IPS DF 4.7 (cell line): ENCODE measurements around the gene CALD1.
A peak's percentile ranks its signal among the peaks of the same experiment; 100 is the strongest.
"Not testable (repeated sequence)": the region's sequence is repeated elsewhere in the genome, so short reads cannot be mapped to it uniquely, and the experiment has no call there.

Source experiments
- DNase-seq: peaks from one replicate; pipeline ENCODE4 v3.0.0-alpha.2; 2013; ENCODE audit warnings: low spot score; ENCODE audit errors: extremely low read depth

CALD1 gene

DNA sequence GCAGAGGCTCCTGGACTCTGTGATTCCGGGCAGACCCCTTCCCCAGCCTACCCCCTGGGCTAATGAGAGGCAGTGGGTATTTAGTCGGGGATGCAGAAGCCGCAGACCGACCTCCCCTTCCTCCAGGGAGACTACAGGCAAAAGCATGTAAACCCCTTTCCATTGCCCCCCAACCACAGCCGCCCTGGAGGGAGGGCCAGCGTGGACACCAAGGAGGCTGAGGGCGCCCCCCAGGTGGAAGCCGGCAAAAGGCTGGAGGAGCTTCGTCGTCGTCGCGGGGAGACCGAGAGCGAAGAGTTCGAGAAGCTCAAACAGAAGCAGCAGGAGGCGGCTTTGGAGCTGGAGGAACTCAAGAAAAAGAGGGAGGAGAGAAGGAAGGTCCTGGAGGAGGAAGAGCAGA is 167.9 kb downstream of the CALD1 start:
- no peak for DNase-seq

- DNase-seq: no peak
Measured at GRCh38 chr7:134947831-134948230, 168.4 kb downstream of the CALD1 start.

DNA sequence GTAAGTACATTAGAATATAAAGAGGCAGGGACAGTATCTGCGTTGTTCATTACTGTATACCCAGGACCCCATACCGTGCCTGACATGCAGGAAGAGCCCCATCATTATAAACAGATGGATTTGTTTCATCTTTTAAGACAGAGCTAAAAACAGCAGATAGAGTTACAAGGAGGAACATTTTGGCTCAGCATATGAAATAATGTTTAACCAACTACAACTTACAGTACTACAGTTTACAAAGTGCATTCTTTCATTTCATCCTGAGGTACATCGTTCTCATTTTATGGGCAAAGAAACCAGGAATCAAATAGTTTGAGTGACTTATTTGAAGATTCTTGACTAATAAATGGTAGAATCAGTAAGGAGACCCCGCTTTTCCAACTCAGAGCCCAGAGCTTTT is 168.8 kb downstream of the CALD1 start:
- DNase-seq: no peak

DNA sequence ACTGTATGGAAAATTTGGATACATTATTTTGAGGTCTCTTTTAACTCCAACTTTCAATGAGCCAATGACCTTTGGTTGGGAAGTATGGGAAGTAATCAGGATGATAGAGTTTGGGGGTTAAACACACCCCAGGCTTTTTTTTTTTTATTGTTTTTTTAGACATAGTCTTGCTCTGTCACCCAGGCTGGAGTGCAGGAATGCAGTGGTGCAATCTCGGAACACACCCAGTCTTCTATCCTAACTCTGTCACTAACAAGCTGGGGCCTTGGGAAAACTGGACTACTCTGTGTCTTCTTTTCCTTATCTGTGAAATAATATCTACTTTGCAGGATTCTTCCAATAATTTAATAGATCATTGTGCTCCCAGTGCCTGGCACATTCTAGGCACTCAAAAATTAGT is 169.3 kb downstream of the CALD1 start:
- no peak for DNase-seq

- no peak for DNase-seq
Measured at GRCh38 chr7:134949171-134949570, 169.7 kb downstream of the CALD1 start.

- no peak for DNase-seq
Measured at GRCh38 chr7:134954197-134955082, 175.0 kb downstream of the CALD1 start.

- DNase-seq: no peak
Measured at GRCh38 chr7:134957005-134957404, 177.6 kb downstream of the CALD1 start.

DNA sequence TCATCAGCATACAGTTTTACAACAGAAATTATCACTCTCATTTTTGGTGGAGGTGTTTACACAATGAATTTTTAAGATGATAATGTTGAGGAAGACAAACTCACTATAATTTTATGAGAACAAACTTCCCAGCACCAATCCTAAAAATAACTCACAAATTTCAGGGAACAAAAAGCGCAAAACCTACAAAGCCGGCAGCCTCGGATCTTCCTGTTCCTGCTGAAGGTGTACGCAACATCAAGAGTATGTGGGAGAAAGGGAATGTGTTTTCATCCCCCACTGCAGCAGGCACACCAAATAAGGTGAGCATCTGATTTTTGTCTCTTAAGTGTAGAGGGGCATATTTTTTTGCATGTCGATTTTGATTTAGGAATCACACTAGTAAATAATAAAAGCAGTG is 180.4 kb downstream of the CALD1 start:
- no peak for DNase-seq

GRCh38 chr7:134962270-134962780 is 182.9 kb downstream of the CALD1 start:
- DNase-seq: no peak

GRCh38 chr7:134963036-134963435 is 183.6 kb downstream of the CALD1 start:
- DNase-seq: no peak

DNA sequence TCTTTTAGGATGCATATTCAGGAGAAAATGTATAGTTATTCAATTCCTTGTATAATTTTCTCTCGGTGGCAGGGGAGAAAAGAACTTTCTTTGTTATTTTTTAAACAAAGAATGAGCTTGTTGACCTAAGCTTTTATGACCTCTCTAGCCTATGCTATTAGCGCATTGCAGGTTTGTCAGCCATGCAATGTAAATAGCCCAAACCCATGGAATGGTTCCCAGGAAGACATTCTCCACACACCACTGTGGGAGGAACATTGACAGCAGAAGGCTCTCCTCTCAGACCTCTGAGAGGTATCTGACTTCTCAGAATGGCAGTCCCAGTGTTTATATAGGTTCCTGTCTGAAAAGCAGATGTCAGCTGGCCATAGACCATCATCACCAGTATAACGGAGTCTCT is 187.3 kb downstream of the CALD1 start:
- no peak for DNase-seq

DNA sequence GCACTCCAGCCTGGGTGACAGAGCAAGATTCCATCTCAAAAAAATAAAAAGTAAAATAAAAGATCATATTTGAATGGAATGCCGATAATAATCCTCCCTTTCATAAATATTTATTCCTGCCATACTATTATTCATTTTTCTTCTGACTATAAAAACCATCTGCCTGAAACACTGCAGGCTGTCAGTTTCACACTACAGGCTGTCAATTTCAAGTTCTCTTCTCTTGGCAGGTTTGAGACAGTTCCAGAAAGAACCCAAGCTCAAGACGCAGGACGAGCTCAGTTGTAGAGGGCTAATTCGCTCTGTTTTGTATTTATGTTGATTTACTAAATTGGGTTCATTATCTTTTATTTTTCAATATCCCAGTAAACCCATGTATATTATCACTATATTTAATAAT is 188.7 kb downstream of the CALD1 start:
- no peak for DNase-seq

DNA sequence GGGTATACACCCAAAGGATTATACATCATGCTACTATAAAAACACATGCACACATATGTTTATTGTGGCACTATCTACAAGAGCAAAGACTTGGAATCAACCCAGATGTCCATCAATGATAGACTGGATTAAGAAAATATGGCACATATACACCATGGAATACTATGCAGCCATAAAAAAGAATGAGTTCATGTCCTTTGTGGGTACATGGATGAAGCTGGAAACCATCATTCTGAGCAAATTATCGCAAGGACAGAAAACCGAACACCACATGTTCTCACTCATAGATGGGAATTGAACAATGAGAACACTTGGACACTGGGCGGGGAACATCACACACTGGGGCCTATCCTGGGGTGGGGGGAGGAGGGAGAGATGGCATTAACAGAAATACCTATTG is 202.2 kb downstream of the CALD1 start:
- not testable (repeated sequence) for DNase-seq

DNA sequence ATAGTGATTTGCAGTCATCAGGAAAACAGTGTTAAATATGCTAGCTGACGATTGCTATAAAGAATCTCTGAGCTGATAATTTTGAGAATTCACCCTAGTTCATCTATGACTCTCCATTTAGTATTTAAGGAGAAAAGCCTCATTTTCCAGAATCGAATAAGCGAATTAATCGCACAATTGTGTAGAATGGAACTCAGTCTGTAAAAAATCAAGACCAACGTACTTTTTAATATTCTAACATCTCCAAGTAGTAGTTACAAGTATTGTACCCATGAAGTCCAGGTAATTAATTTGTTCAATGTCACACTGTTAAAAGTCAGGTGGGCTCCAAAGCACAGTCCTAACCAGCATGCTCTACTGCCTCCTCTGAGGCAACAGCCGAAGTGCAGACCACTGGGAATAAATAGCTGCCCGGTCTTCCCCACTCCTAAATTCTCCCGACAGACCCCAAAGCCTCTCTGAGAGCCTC is 206.5 kb downstream of the CALD1 start:
- no peak for DNase-seq

DNA sequence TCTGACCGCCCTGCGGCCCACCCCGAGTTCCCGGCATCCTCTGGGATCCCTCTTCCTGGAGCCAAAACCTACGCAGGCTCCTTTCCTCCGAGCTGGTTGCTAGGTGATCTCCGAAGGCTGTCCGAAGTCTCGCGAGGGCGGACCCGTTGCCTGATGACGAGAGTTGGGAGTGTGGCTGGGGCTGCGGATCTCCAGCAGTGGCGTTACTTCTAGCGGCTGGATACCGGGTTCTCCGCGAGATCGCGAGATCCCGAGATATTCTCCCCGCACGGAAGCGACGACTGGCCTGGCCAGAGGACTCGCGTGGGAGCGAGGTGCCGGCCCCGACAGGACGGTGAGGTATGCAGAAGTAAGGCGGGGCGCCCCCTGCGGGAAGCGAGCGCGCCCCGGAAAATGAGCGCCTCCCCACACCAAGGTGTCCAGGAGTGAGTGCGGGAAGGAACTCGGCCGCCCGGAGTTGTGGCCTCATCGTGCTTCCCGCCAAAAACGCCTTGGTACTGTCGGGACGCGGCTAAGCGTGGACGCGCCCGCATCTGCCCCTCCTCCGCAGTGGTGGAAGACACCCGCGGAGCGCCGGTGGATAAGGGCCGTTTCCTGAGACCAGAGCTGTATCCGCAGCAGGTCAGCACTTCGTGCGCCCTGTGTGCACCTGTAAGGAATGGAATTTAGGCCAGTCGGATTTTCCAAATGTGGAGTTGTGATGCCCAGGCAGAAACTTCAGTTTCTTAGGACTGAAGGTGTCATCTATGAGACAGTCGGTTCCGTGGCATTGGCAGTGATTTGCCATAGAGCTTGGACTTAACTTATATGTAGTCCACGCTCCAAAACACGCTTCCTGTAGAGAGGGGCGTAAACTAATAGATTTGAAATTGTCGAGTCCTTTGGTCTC is 207.2 kb downstream of the CALD1 start, which contains the start of gene AGBL3:
Gene AGBL3 (plus strand): TSS at position 146 of the 889 bp plus-strand sequence. CDS start 1,426 bp downstream, outside the sequence.
- peak; percentile 91 for DNase-seq

DNA sequence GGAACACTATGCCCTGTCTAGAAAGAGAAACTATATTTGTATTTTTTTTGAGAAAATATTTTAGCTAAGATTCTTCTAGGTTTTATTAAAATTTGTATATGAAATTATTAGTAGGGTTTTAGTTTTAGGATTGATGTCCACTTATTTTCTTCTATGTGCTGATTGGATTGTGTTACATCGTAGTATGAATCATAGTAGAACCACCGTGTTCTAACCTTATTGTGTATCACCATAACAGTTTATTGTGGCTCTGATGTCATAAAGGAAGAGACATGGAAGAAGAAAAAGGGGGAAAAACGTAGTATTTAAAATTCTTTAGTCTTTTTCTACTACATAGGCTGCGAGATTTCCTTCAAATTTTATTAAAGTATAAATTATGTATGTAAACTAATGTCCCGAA is 208.7 kb downstream of the CALD1 start:
- DNase-seq: no peak

DNA sequence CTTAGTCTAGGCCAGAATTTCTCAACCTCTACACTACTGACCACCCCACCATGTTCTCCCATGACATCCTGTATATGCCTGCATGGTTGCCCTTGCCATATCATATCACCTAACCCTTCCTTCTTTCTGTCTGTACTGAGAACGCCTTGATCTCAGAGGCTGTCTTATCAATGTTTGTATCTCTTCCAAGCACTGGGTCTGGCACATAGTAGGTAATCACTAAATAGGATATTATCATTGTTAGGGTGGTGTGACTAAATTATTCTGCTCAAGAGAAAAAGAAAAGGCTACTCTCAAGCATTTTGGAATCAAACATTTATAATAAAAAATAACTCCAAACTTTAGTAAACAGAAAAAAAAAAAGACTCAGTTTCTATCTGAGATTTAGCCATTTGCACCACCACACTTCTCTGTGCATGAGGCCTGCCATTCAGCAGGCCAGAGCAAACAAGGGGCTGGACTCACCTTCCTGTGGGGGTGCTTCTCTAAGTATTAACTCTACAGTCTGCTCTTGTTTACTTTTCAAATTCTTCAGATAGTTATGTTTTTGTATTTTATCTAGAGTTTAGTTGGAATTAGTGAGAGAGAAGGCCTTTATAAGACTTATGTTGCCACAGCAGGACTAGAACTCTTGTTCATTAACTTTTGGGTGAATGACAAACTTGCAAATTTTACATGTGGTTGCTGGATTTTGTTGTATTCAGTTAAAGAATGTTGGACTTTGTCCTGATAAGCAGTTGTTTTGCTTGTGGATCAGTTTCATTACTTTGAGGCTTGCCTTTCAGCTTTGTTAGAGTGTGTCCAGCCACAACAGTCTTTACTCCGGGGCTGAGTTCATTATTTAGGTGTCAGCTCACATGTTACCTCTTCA is 212.3 kb downstream of the CALD1 start:
- DNase-seq: no peak

GRCh38 chr7:134992626-134993179 is 213.3 kb downstream of the CALD1 start:
- no peak for DNase-seq

GRCh38 chr7:134993877-134994456 is 214.5 kb downstream of the CALD1 start:
- no peak for DNase-seq
